T-cell (primary cell): ENCODE results near the gene SLC11A1. TPM values are rescaled to one million over a fixed set of nuclear protein-coding genes. Genes with fewer than 3 reads are reported as not detected.

ENCODE experiments used
- ATAC-seq, 4 experiments: fragments of 200-7000 bp in 3 of 4; fragments of 150-1000 bp in 1 of 4; cut with Tn5 transposase; replicated peaks in 1 of 4; 1 replicate in 3 of 4; 2 replicates in 1 of 4; pipeline ENCODE4 v1.10.0; 2021; ENCODE audit warnings: moderate library complexity in 3 of 4, mild to moderate bottlenecking in 2 of 4, moderate number of reproducible peaks in 1 of 4
- CTCF ChIA-PET, 2 donors: fragments of 300-600 bp; sonication (Branson Sonifier 250); formaldehyde crosslinking; loops; one replicate each; lab custom pipeline; 2022; ENCODE audit warnings: antibody characterized with exemption in 2 of 2; lab: Charles Lee
- POLR2A ChIA-PET, 2 donors: fragments of 300-600 bp; sonication (Branson Sonifier 250); formaldehyde crosslinking; loops; one replicate each; lab custom pipeline; 2022; ENCODE audit warnings: antibody characterized with exemption in 2 of 2; lab: Charles Lee
- DNase-seq, 35 experiments: peaks; one replicate each; pipeline versions ENCODE4 v3.0.0 to v3.0.0-alpha.2; 2013 to 2023
- H3K27ac ChIP-seq: one replicate; pipeline ENCODE4 v1.5.1; 2013; ENCODE audit warnings: low read length
- H3K27me3 ChIP-seq, 2 experiments: replicated peaks in 1 of 2; 1 replicate in 1 of 2; 2 replicates in 1 of 2; pipeline versions ENCODE4 v1.6.1 to v1.7.0; 2013; ENCODE audit warnings: low read length in 1 of 2, mixed read lengths in 1 of 2; ENCODE audit not compliant: control insufficient read depth in 2 of 2, insufficient read depth in 2 of 2; ENCODE audit errors: extremely low read depth in 1 of 2
- H3K36me3 ChIP-seq, 2 donors: 1 replicate in 1 of 2; 2 replicates in 1 of 2; pipeline versions ENCODE4 v1.6.1 to v1.7.0; 2013; ENCODE audit warnings: low read length in 1 of 2; ENCODE audit not compliant: control insufficient read depth in 2 of 2, insufficient read depth in 1 of 2; ENCODE audit errors: extremely low read depth in 1 of 2
- H3K4me1 ChIP-seq, 2 experiments: 1 replicate in 1 of 2; 2 replicates in 1 of 2; pipeline versions ENCODE4 v1.6.1 to v1.7.0; 2013; ENCODE audit warnings: low read length in 2 of 2, mixed read lengths in 1 of 2; ENCODE audit not compliant: insufficient read depth in 2 of 2, control insufficient read depth in 1 of 2; ENCODE audit errors: extremely low read depth in 1 of 2
- H3K4me3 ChIP-seq, 2 donors: 1 replicate in 1 of 2; 2 replicates in 1 of 2; pipeline versions ENCODE4 v1.5.1 to v1.7.0; 2013; ENCODE audit warnings: mild to moderate bottlenecking in 2 of 2, low read length in 1 of 2, moderate library complexity in 1 of 2; ENCODE audit not compliant: control insufficient read depth in 1 of 2; ENCODE audit errors: extremely low read depth in 1 of 2
- H3K9me3 ChIP-seq: 2 replicates; pipeline ENCODE4 v1.7.0; 2013
- H3K27ac Mint-ChIP-seq, 2 donors: one replicate each; pipeline ENCODE4 v1.8.0; 2020 to 2021; ENCODE audit warnings: mild to moderate bottlenecking in 2 of 2, mixed read lengths in 2 of 2
- H3K27me3 Mint-ChIP-seq, 2 donors: one replicate each; pipeline ENCODE4 v1.8.0; 2021 to 2022; ENCODE audit warnings: mixed read lengths in 2 of 2
- H3K36me3 Mint-ChIP-seq: one replicate; pipeline ENCODE4 v1.8.0; 2021; ENCODE audit warnings: mixed read lengths
- H3K4me1 Mint-ChIP-seq, 3 donors: one replicate each; pipeline ENCODE4 v1.8.0; 2020 to 2022; ENCODE audit warnings: mixed read lengths in 3 of 3, mild to moderate bottlenecking in 1 of 3
- H3K4me3 Mint-ChIP-seq, 3 donors: one replicate each; pipeline ENCODE4 v1.8.0; 2020 to 2022; ENCODE audit warnings: mild to moderate bottlenecking in 3 of 3, mixed read lengths in 3 of 3, moderate library complexity in 3 of 3
- H3K9me3 Mint-ChIP-seq, 3 donors: one replicate each; pipeline ENCODE4 v1.8.0; 2020 to 2022; ENCODE audit warnings: mixed read lengths in 3 of 3
- WGBS: methylation state at CpG from one replicate; pipeline ENCODE4 v1.1.5; 2013; ENCODE audit warnings: missing lambda C conversion rate; ENCODE audit not compliant: insufficient coverage; 5-methylcytosine and 5-hydroxymethylcytosine counted together
- total RNA-seq, 35 experiments: library from RNA in 6 of 35; stranded (reverse) in 6 of 35; fragments of 120-200 nt in 1 of 35; gene quantifications; one replicate each; pipeline versions ENCODE4 v1.2.1 to v1.2.4 and lab custom pipeline; 2013 to 2026

Gene SLC11A1
- total RNA-seq, 5 donors from 2014 or later (not counting 1 experiment from before 2014, with no cell fraction given): 0.40 to 1.2 (median 0.79) TPM

- ChIA-PET POLR2A (no interaction called here), CTCF (interaction anchor here in 1 of 2 donors (0.6 to 1.1 kb wide), 3 partner anchors 24 to 290 kb away, joined by 3 to 4 read pairs (median 3); partner anchors contain the start of genes AAMP, BCS1L, PNKD and ZNF142)
- Histone ChIP-seq H3K9me3 (no peaks in the 10 kb centered on the region), H3K4me3 (no peak overlapping the region), H3K4me1 (peaks cover 20 to 27% of the 10 kb centered on the region in 2 experiments), H3K36me3 (no peaks in the 10 kb centered on the region), H3K27ac (peak overlapping the region; percentile 24), H3K27me3 (no peaks in the 10 kb centered on the region)
- 80% methylated on average over 1 of the region's 2 CpGs for WGBS
- no peaks in the 10 kb centered on the region for H3K36me3 Mint-ChIP-seq
- H3K4me3 Mint-ChIP-seq: peak overlapping the region; percentile 5 to 72 (median 17)
- peaks cover 26 to 32% (median 32%) of the 10 kb centered on the region in 3 donors for H3K4me1 Mint-ChIP-seq
- ATAC-seq (no peak), DNase-seq (no peak)
- H3K27ac Mint-ChIP-seq: peak overlapping the region; percentile 51 to 81
- no peaks in the 10 kb centered on the region for H3K27me3 Mint-ChIP-seq
- H3K9me3 Mint-ChIP-seq: no peaks in the 10 kb centered on the region
Observed at GRCh38 chr2:218369330-218369729, 12.7 kb upstream of the SLC11A1 start.

- H3K4me1 ChIP-seq: peaks cover 20 to 27% of the 10 kb centered on the region in 2 experiments
- H3K9me3 Mint-ChIP-seq: no peaks in the 10 kb centered on the region
- DNase-seq (no peak), ATAC-seq (no peak)
- ChIA-PET POLR2A (no interaction called here), CTCF (interaction anchor here in 1 of 2 donors (0.9 kb wide), 1 partner anchor 97 kb away, joined by 5 read pairs; no protein-coding TSS in a partner anchor)
- H3K27ac ChIP-seq: no peak overlapping the region
- no peak overlapping the region for H3K4me3 Mint-ChIP-seq
- no peaks in the 10 kb centered on the region for H3K9me3 ChIP-seq
- no peak overlapping the region for H3K4me3 ChIP-seq
- H3K27ac Mint-ChIP-seq: peak overlapping the region; percentile 59 to 81
- WGBS: 100% methylated on average over 6 of the region's 11 CpGs
- H3K27me3 ChIP-seq: no peaks in the 10 kb centered on the region
- H3K4me1 Mint-ChIP-seq: peaks cover 26 to 32% (median 32%) of the 10 kb centered on the region in 3 donors
- no peaks in the 10 kb centered on the region for H3K36me3 ChIP-seq
- H3K27me3 Mint-ChIP-seq: no peaks in the 10 kb centered on the region
- H3K36me3 Mint-ChIP-seq: no peaks in the 10 kb centered on the region
Observed at GRCh38 chr2:218370410-218371063, 11.5 kb upstream of the SLC11A1 start.

DNA sequence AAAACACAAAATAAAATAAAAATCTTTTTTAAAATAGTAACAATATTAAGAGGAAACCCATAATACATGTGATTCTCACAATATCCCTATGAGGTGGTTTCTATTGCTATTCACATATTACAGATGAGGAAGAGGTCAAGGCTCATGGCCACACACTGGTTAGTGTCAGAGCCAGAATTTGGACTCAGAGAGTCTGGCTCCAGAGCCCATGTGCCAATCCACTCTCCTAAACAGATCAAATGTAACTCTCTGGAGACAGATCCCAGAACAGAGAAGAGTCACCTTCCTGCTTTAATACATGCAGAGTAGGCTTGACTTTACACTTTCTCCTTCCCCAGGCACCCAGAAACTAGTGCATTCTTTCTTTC lies 10.1 kb upstream of the SLC11A1 start:
- no peaks in the 10 kb centered on the region for H3K9me3 ChIP-seq
- H3K27me3 ChIP-seq: no peaks in the 10 kb centered on the region
- H3K4me3 ChIP-seq: no peak overlapping the region
- no peak overlapping the region for H3K27ac ChIP-seq
- POLR2A ChIA-PET: no interaction called here
- peaks cover 20 to 25% of the 10 kb centered on the region in 2 experiments for H3K4me1 ChIP-seq
- H3K27ac Mint-ChIP-seq: no peak overlapping the region
- DNase-seq (no peak), ATAC-seq (no peak)
- no peaks in the 10 kb centered on the region for H3K9me3 Mint-ChIP-seq
- H3K4me1 Mint-ChIP-seq: peaks cover 26 to 30% (median 26%) of the 10 kb centered on the region in 3 donors
- no peaks in the 10 kb centered on the region for H3K27me3 Mint-ChIP-seq
- CTCF ChIA-PET: no interaction called here
- no peak overlapping the region for H3K4me3 Mint-ChIP-seq
- no peaks in the 10 kb centered on the region for H3K36me3 ChIP-seq
- no peaks in the 10 kb centered on the region for H3K36me3 Mint-ChIP-seq

DNA sequence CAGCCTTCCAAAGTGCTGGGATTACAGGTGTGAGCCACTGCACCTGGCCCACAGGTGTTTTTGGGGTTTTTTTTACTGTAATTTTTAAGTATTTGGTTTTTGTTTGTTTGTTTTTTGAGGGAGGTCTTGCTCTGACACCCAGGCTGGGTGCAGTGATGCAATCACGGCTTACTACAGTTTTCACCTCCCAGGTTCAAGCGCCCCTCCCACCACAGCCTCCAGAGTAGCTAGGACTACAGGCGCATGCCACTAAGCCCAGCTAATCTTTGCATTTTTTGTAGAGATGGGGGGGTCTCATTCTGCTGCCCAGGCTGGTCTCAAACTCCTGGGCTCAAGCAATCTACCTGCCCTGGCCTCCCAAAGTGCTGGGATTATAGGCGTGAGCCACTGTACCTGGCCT lies 7.3 kb upstream of the SLC11A1 start:
- no peaks in the 10 kb centered on the region for H3K9me3 Mint-ChIP-seq
- WGBS: 67% methylated on average over 1 of the region's 4 CpGs
- H3K27me3 Mint-ChIP-seq: no peaks in the 10 kb centered on the region
- ChIA-PET CTCF (no interaction called here), POLR2A (no interaction called here)
- H3K4me1 ChIP-seq: peaks cover 0 to 4% of the 10 kb centered on the region in 2 experiments
- H3K36me3 Mint-ChIP-seq: no peaks in the 10 kb centered on the region
- DNase-seq (no peak), ATAC-seq (no peak)
- peaks cover 5 to 8% (median 8%) of the 10 kb centered on the region in 3 donors for H3K4me1 Mint-ChIP-seq
- H3K4me3 ChIP-seq: no peak overlapping the region
- H3K4me3 Mint-ChIP-seq: no peak overlapping the region
- no peak overlapping the region for H3K27ac ChIP-seq
- no peak overlapping the region for H3K27ac Mint-ChIP-seq
- H3K9me3 ChIP-seq: no peaks in the 10 kb centered on the region
- no peaks in the 10 kb centered on the region for H3K36me3 ChIP-seq
- H3K27me3 ChIP-seq: no peaks in the 10 kb centered on the region

DNA sequence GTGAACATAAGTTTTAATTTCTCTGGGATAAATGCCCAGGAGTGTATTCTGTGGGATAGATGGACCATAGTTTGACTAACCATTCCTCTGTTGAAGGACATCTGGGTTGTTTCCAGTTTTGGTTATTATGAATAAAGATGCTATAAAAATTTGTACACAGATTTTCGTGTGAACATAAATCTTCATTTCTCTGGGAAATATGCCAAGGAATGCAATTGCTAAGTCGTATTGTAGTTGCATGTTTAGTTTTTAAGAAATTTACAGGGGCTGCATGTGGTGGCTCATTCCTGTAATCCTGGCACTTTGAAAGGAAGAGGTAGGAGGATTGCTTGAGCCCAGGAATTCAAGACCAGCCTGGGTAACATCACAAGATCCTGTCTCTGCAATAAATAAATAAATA lies 6.9 kb upstream of the SLC11A1 start:
- Histone ChIP-seq H3K4me1 (no peaks in the 10 kb centered on the region), H3K4me3 (no peak overlapping the region), H3K36me3 (no peaks in the 10 kb centered on the region), H3K27me3 (no peaks in the 10 kb centered on the region), H3K27ac (no peak overlapping the region), H3K9me3 (no peaks in the 10 kb centered on the region)
- H3K27ac Mint-ChIP-seq: no peak overlapping the region
- H3K27me3 Mint-ChIP-seq: no peaks in the 10 kb centered on the region
- 83% methylated on average over 1 of the region's 2 CpGs for WGBS
- ChIA-PET CTCF (interaction anchor here in 1 of 2 donors (0.7 kb wide), 1 partner anchor 341 kb away, joined by 8 read pairs; no protein-coding TSS in a partner anchor), POLR2A (interaction anchor here in 1 of 2 donors (0.7 kb wide), 1 partner anchor 208 kb away, joined by 3 read pairs; the partner anchor contains the start of gene CXCR1)
- H3K4me3 Mint-ChIP-seq: no peak overlapping the region
- H3K9me3 Mint-ChIP-seq: no peaks in the 10 kb centered on the region
- DNase-seq (no peak), ATAC-seq (no peak)
- H3K4me1 Mint-ChIP-seq: peaks cover 2 to 4% (median 4%) of the 10 kb centered on the region in 3 donors
- no peaks in the 10 kb centered on the region for H3K36me3 Mint-ChIP-seq

DNA sequence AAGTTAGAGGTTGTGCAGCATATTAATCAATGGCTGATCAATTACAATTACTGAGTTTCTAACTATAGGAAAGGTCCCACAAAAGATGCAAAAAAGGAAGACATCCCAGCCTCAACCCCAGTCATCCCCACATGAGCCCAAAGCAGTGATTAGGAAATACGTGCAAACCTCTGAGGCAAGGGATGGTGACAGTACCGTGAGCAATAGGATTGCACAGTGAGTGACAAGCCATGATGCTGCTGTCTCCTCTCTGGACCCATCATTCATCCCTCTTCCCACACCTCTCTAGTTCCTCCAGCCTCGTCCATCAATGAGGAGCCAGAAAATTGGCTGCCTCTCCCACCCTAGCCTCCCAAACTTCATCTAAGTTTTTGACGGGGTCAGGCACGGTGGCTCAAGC lies 4.0 kb upstream of the SLC11A1 start:
- peaks cover 0 to 7% of the 10 kb centered on the region in 2 experiments for H3K27me3 ChIP-seq
- CTCF ChIA-PET: interaction anchor here in 1 of 2 donors (0.6 kb wide), 1 partner anchor 1856 kb away, joined by 3 read pairs; no protein-coding TSS in a partner anchor
- POLR2A ChIA-PET: no interaction called here
- WGBS: 98% methylated on average over 5 of the region's 5 CpGs
- no peak overlapping the region for H3K27ac ChIP-seq
- no peaks in the 10 kb centered on the region for H3K9me3 ChIP-seq
- H3K36me3 Mint-ChIP-seq: no peaks in the 10 kb centered on the region
- no peaks in the 10 kb centered on the region for H3K27me3 Mint-ChIP-seq
- peaks cover 0 to 5% of the 10 kb centered on the region in 2 experiments for H3K4me1 ChIP-seq
- H3K4me3 ChIP-seq: no peak overlapping the region
- H3K4me3 Mint-ChIP-seq: no peak overlapping the region
- H3K4me1 Mint-ChIP-seq: peaks cover 0 to 4% (median 0%) of the 10 kb centered on the region in 3 donors
- DNase-seq (no peak), ATAC-seq (no peak)
- H3K27ac Mint-ChIP-seq: no peak overlapping the region
- no peaks in the 10 kb centered on the region for H3K9me3 Mint-ChIP-seq
- H3K36me3 ChIP-seq: no peaks in the 10 kb centered on the region
